HEK293 (cell line): ENCODE data around the gene IL17B.

Experiments used
- KLF9 ChIP-seq: fragments of 450-650 bp; formaldehyde crosslinking; IDR thresholded peaks from 2 replicates; pipeline ENCODE4 v1.5.1; 2016; ENCODE audit warnings: missing biosample characterization, missing genetic modification characterization, low read depth
- TCF7L2 ChIP-seq: IDR thresholded peaks from 2 replicates; pipeline ENCODE4 v1.6.1; 2011; ENCODE audit warnings: low read depth, mild to moderate bottlenecking, inconsistent platforms, low read length, moderate library complexity, borderline replicate concordance
- WT1 ChIP-seq: fragments of 450-650 bp; formaldehyde crosslinking; IDR thresholded peaks from 2 replicates; pipeline ENCODE4 v1.5.1; 2016; ENCODE audit warnings: missing biosample characterization, missing genetic modification characterization
- YY2 ChIP-seq: fragments of 450-650 bp; formaldehyde crosslinking; IDR thresholded peaks from 2 replicates; pipeline ENCODE4 v1.5.1; 2016; ENCODE audit warnings: missing biosample characterization, missing genetic modification characterization
- ZBTB20 ChIP-seq: fragments of 450-650 bp; formaldehyde crosslinking; IDR thresholded peaks from 2 replicates; pipeline ENCODE4 v1.5.1; 2016; ENCODE audit warnings: missing biosample characterization, missing genetic modification characterization
- ZBTB48 ChIP-seq: fragments of 450-650 bp; formaldehyde crosslinking; IDR thresholded peaks from 2 replicates; pipeline ENCODE4 v1.5.1; 2016; ENCODE audit warnings: missing biosample characterization, missing genetic modification characterization
- ZBTB7A ChIP-seq: fragments of 450-650 bp; formaldehyde crosslinking; IDR thresholded peaks from 2 replicates; pipeline ENCODE4 v1.5.1; 2016; ENCODE audit warnings: low read depth, missing biosample characterization, missing genetic modification characterization
- ZBTB8A ChIP-seq: fragments of 450-650 bp; formaldehyde crosslinking; IDR thresholded peaks from 2 replicates; pipeline ENCODE4 v1.5.1; 2016; ENCODE audit warnings: missing biosample characterization, missing genetic modification characterization
- ZNF16 ChIP-seq: fragments of 450-650 bp; formaldehyde crosslinking; IDR thresholded peaks from 2 replicates; pipeline ENCODE4 v1.5.1; 2016; ENCODE audit warnings: low read depth, missing biosample characterization, missing genetic modification characterization
- ZNF174 ChIP-seq: fragments of 450-650 bp; formaldehyde crosslinking; IDR thresholded peaks from 2 replicates; pipeline ENCODE4 v1.5.0; 2017; ENCODE audit warnings: missing biosample characterization, mild to moderate bottlenecking, missing genetic modification characterization
- ZNF202 ChIP-seq: fragments of 450-650 bp; formaldehyde crosslinking; IDR thresholded peaks from 2 replicates; pipeline ENCODE4 v1.5.1; 2016; ENCODE audit warnings: missing biosample characterization, missing genetic modification characterization, borderline replicate concordance
- ZNF311 ChIP-seq: fragments of 450-650 bp; formaldehyde crosslinking; IDR thresholded peaks from 2 replicates; pipeline ENCODE4 v1.5.1; 2017; ENCODE audit warnings: missing biosample characterization, missing genetic modification characterization, borderline replicate concordance
- ZNF366 ChIP-seq: fragments of 450-650 bp; formaldehyde crosslinking; conservative IDR thresholded peaks from 2 replicates; pipeline ENCODE4 v1.5.1; 2016; ENCODE audit warnings: missing biosample characterization, missing genetic modification characterization
- ZNF423 ChIP-seq: fragments of 450-650 bp; formaldehyde crosslinking; IDR thresholded peaks from 2 replicates; pipeline ENCODE4 v1.5.1; 2016; ENCODE audit warnings: missing biosample characterization, missing genetic modification characterization
- ZNF548 ChIP-seq: fragments of 450-650 bp; formaldehyde crosslinking; IDR thresholded peaks from 2 replicates; pipeline ENCODE4 v1.5.1; 2016; ENCODE audit warnings: missing biosample characterization, missing genetic modification characterization
- ZNF610 ChIP-seq: fragments of 450-650 bp; formaldehyde crosslinking; IDR thresholded peaks from 2 replicates; pipeline ENCODE4 v1.5.1; 2016; ENCODE audit warnings: missing biosample characterization, missing genetic modification characterization, borderline replicate concordance
- ZNF707 ChIP-seq: fragments of 450-650 bp; formaldehyde crosslinking; IDR thresholded peaks from 2 replicates; pipeline ENCODE4 v1.5.1; 2016; ENCODE audit warnings: missing biosample characterization, missing genetic modification characterization
- ZNF747 ChIP-seq: fragments of 450-650 bp; formaldehyde crosslinking; IDR thresholded peaks from 2 replicates; pipeline ENCODE4 v1.5.1; 2016; ENCODE audit warnings: missing biosample characterization, missing genetic modification characterization
- TF ChIP-seq, protein P1 (sequence below): IDR thresholded peaks from 2 replicates; pipeline ENCODE4 v1.6.1; 2011; ENCODE audit warnings: mild to moderate bottlenecking, low read depth, low read length, borderline replicate concordance
- TF ChIP-seq, protein P2 (sequence below): fragments of 450-650 bp; formaldehyde crosslinking; IDR thresholded peaks from 2 replicates; pipeline ENCODE4 v1.5.1; 2016; ENCODE audit warnings: missing biosample characterization, missing genetic modification characterization
- TF ChIP-seq, protein P3 (sequence below): fragments of 450-650 bp; formaldehyde crosslinking; IDR thresholded peaks from 2 replicates; pipeline ENCODE4 v1.5.1; 2016; ENCODE audit warnings: missing biosample characterization, missing genetic modification characterization, borderline replicate concordance

The IL17B gene

DNA sequence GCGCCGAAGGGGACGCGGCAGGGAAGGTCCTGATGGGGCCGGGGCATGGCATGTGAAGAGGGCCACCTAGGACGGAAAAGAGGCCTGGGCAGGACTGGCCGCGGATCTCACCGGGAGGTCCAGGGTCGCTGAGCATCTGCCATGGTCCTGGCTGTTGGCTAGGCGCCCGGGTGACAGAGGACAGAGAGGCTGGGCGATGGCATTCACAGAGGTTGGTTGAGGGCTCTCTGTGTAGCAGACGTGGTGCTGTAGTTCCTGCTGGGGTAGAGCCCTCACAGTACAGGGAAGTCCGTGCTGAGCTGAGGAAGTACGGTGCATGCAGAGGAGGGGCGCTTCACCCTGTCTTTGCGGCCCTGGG is 20.8 kb downstream of the IL17B start (continued):
- TF ChIP-seq, protein P1, sequence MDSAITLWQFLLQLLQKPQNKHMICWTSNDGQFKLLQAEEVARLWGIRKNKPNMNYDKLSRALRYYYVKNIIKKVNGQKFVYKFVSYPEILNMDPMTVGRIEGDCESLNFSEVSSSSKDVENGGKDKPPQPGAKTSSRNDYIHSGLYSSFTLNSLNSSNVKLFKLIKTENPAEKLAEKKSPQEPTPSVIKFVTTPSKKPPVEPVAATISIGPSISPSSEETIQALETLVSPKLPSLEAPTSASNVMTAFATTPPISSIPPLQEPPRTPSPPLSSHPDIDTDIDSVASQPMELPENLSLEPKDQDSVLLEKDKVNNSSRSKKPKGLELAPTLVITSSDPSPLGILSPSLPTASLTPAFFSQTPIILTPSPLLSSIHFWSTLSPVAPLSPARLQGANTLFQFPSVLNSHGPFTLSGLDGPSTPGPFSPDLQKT = no peak
- TF ChIP-seq WT1 (tag by site-specific recombination) (no peak), ZBTB7A (tag by site-specific recombination) (peak; percentile 85; the same call in 1 of the 2 replicates), TCF7L2 (no peak), ZBTB8A (tag by site-specific recombination) (no peak), ZNF174 (tag by site-specific recombination) (no peak), ZBTB20 (tag by site-specific recombination) (no peak; the same call in 1 of the 2 replicates), ZNF16 (tag by site-specific recombination) (no peak), ZNF548 (tag by site-specific recombination) (no peak), KLF9 (peak; percentile 32; the same call in 1 of the 2 replicates), ZNF423 (tag by site-specific recombination) (no peak), ZNF366 (tag by site-specific recombination) (no peak), ZNF707 (tag by site-specific recombination) (no peak), YY2 (tag by site-specific recombination) (0 out of 2 replicates have a peak, but pooled peaks have one; percentile 0), ZNF202 (tag by site-specific recombination) (no peak), ZBTB48 (tag by site-specific recombination) (peak; percentile 60; the same call in 1 of the 2 replicates), ZNF311 (no peak), ZNF610 (0 out of 2 replicates have a peak, but pooled peaks have one; percentile 28), ZNF747 (no peak)
- TF ChIP-seq, protein P2, sequence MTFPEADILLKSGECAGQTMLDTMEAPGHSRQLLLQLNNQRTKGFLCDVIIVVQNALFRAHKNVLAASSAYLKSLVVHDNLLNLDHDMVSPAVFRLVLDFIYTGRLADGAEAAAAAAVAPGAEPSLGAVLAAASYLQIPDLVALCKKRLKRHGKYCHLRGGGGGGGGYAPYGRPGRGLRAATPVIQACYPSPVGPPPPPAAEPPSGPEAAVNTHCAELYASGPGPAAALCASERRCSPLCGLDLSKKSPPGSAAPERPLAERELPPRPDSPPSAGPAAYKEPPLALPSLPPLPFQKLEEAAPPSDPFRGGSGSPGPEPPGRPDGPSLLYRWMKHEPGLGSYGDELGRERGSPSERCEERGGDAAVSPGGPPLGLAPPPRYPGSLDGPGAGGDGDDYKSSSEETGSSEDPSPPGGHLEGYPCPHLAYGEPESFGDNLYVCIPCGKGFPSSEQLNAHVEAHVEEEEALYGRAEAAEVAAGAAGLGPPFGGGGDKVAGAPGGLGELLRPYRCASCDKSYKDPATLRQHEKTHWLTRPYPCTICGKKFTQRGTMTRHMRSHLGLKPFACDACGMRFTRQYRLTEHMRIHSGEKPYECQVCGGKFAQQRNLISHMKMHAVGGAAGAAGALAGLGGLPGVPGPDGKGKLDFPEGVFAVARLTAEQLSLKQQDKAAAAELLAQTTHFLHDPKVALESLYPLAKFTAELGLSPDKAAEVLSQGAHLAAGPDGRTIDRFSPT (tag by site-specific recombination) = no peak
- TF ChIP-seq, protein P3, sequence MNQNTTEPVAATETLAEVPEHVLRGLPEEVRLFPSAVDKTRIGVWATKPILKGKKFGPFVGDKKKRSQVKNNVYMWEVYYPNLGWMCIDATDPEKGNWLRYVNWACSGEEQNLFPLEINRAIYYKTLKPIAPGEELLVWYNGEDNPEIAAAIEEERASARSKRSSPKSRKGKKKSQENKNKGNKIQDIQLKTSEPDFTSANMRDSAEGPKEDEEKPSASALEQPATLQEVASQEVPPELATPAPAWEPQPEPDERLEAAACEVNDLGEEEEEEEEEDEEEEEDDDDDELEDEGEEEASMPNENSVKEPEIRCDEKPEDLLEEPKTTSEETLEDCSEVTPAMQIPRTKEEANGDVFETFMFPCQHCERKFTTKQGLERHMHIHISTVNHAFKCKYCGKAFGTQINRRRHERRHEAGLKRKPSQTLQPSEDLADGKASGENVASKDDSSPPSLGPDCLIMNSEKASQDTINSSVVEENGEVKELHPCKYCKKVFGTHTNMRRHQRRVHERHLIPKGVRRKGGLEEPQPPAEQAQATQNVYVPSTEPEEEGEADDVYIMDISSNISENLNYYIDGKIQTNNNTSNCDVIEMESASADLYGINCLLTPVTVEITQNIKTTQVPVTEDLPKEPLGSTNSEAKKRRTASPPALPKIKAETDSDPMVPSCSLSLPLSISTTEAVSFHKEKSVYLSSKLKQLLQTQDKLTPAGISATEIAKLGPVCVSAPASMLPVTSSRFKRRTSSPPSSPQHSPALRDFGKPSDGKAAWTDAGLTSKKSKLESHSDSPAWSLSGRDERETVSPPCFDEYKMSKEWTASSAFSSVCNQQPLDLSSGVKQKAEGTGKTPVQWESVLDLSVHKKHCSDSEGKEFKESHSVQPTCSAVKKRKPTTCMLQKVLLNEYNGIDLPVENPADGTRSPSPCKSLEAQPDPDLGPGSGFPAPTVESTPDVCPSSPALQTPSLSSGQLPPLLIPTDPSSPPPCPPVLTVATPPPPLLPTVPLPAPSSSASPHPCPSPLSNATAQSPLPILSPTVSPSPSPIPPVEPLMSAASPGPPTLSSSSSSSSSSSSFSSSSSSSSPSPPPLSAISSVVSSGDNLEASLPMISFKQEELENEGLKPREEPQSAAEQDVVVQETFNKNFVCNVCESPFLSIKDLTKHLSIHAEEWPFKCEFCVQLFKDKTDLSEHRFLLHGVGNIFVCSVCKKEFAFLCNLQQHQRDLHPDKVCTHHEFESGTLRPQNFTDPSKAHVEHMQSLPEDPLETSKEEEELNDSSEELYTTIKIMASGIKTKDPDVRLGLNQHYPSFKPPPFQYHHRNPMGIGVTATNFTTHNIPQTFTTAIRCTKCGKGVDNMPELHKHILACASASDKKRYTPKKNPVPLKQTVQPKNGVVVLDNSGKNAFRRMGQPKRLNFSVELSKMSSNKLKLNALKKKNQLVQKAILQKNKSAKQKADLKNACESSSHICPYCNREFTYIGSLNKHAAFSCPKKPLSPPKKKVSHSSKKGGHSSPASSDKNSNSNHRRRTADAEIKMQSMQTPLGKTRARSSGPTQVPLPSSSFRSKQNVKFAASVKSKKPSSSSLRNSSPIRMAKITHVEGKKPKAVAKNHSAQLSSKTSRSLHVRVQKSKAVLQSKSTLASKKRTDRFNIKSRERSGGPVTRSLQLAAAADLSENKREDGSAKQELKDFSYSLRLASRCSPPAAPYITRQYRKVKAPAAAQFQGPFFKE (tag by site-specific recombination) = no peak
